ENCODE results near the gene CTR9.
"Not testable (repeated sequence)": the region's sequence is repeated elsewhere in the genome, so short reads cannot be mapped to it uniquely, and the experiment has no call there.

CTR9 gene

DNA sequence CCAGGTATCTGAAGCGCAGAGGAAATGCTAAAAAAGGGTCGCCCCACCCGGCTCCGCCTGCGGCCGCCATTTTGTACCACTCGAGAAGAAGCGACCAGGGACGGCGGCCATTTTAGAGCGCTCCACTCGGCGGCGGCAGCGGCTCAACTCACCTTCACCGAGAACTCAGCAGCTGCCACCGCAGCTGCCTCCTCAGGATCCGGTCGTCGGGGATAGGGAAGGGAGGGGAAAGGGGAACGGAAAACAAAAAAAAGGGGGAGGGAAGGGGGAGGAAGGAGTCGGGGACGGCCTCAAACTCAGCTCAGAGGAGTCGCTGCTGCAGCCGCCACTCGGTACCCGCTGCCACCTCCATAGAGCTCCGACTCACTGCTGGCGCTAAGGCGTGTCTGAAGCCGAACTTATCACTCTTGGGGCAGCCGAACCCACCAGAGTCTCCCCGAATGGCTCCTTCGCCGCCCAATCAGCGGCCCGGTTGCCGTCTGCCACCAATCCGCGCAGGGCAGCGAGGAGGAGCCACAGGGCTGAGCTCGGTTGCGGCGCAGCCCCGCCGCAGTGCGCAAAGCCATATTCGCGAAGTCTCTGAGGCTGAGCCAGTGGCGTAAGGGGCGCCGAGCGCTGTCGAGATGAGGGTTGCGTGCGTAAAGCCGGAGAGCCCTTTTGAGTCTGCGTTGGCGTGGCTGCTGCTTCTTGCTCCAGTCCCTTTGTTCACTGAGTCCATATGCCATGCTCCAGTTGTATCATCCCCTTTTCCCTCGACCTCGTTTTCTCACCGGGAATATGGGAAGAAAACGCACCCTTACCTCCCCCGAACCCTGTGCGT, 57.7 kb downstream of the CTR9 start, which contains the start of gene EIF4G2:
EIF4G2 (minus strand) TSS at position 374 of the 820 bp plus-strand sequence.
- no peaks in the 10 kb centered on the region for H3K27me3 ChIP-seq
- H3K4me1 ChIP-seq, result peaks cover 29 to 40% (median 37%) of the 10 kb centered on the region in 10 experiments
- peak within 1 kb of the TSS; percentile 96 to 100 (median 100) for H3K27ac ChIP-seq
- peaks cover 26 to 46% (median 44%) of the 10 kb centered on the region in 11 experiments; a peak in 21 of 22 replicates for H4K20me1 ChIP-seq
- peaks cover 34 to 41% (median 40%) of the 10 kb centered on the region in 11 experiments for H3K36me3 ChIP-seq
- H3K4me2 ChIP-seq, result peak within 1 kb of the TSS; percentile 89 to 97 (median 94)
- peak within 1 kb of the TSS; percentile 98 to 100 (median 100) for H3K9ac ChIP-seq
- H3K9me3 ChIP-seq (replicated peaks in 1 of 11), result no peaks in the 10 kb centered on the region
- peak within 1 kb of the TSS; percentile 86 to 100 (median 98) for H3K4me3 ChIP-seq
- no peak for TF ChIP-seq Cebpa-rat (IDR thresholded peaks at IDR 0.05)

- H4K20me1 ChIP-seq, result peaks cover 21 to 38% (median 36%) of the 10 kb centered on the region in 11 experiments; a peak in 21 of 22 replicates
- H3K4me2 ChIP-seq, result peak overlapping the region; percentile 85 to 97 (median 93)
- peak overlapping the region; percentile 85 to 100 (median 100) for H3K9ac ChIP-seq
- H3K9me3 ChIP-seq (replicated peaks in 1 of 11), result no peaks in the 10 kb centered on the region
- H3K4me1 ChIP-seq, result peaks cover 28 to 35% (median 31%) of the 10 kb centered on the region in 10 experiments
- H3K27me3 ChIP-seq, result no peaks in the 10 kb centered on the region
- peaks cover 25 to 33% (median 32%) of the 10 kb centered on the region in 11 experiments for H3K36me3 ChIP-seq
- no peak for TF ChIP-seq Cebpa-rat (IDR thresholded peaks at IDR 0.05)
- H3K4me3 ChIP-seq, result peak overlapping the region; percentile 86 to 100 (median 98)
- peak overlapping the region; percentile 78 to 100 (median 100) for H3K27ac ChIP-seq
Observed at GRCh38 chr11:10809373-10810160, 58.5 kb downstream of the CTR9 start.

DNA sequence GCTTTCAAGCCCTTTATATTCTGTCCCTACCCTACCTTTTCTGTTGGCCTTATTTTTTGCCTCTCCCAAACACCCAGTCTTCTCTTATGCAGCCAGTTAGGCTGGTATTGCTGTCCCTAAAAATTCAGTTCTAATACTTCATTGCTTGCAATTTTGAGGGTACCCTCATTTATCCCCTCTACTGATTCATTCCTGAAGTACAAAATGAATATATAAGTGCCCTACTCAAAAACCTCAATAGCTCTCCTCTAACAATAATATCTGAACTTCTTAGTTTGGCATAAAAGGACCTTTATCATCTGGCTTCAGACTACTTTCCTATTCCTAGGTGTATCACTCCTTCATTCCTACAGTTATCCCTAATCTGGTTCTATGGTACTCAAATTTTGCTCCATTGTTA, 62.9 kb downstream of the CTR9 start:
- Histone ChIP-seq H3K9me3 (replicated peaks in 1 of 11) (no peaks in the 10 kb centered on the region), H3K4me1 (peaks cover 5 to 11% (median 7%) of the 10 kb centered on the region in 10 experiments; a peak in 18 of 20 replicates), H3K36me3 (no peaks in the 10 kb centered on the region), H3K4me3 (no peak overlapping the region), H3K27ac (no peak overlapping the region), H3K9ac (no peak overlapping the region), H3K27me3 (no peaks in the 10 kb centered on the region), H4K20me1 (no peaks in the 10 kb centered on the region), H3K4me2 (no peak overlapping the region)
- TF ChIP-seq Cebpa-rat (IDR thresholded peaks at IDR 0.05), result no peak

DNA sequence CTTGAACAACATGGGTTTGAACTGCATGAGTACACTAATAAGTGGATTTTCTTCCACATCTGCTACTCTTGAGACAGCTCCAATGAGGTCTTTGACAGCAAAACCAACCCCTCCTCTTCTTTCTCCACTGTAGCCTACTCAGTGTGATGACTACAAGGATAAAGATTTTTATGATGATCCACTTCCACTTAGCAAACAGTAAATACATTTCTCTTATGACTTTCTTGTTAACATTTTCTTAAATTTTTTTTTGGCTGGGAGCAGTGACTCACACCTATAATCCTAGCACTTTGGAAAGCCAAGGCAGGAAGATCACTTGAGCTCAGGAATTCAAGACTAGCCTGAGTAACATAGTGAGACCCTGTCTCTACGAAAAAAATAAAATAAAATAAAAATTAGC, 67.5 kb downstream of the CTR9 start:
- Histone ChIP-seq H3K36me3 (peaks cover 0 to 7% (median 0%) of the 10 kb centered on the region in 11 experiments; a peak in 1 of 22 replicates), H3K9ac (no peak overlapping the region), H3K4me2 (no peak overlapping the region), H3K4me1 (no peaks in the 10 kb centered on the region), H3K9me3 (replicated peaks in 1 of 11) (no peaks in the 10 kb centered on the region), H3K27me3 (no peaks in the 10 kb centered on the region), H3K4me3 (no peak overlapping the region), H4K20me1 (no peaks in the 10 kb centered on the region), H3K27ac (no peak overlapping the region)
- TF ChIP-seq Cebpa-rat (IDR thresholded peaks at IDR 0.05), result no peak

GRCh38 chr11:10822491-10822890, 71.4 kb downstream of the CTR9 start:
- not testable (repeated sequence) for H3K27me3 ChIP-seq; H4K20me1 ChIP-seq; H3K4me3 ChIP-seq; H3K9ac ChIP-seq; H3K9me3 ChIP-seq (replicated peaks in 1 of 11); H3K4me2 ChIP-seq; H3K36me3 ChIP-seq; H3K27ac ChIP-seq
- H3K4me1 ChIP-seq, result peaks cover 7 to 12% (median 10%) of the 10 kb centered on the region in 10 experiments; a peak in 17 of 20 replicates

GRCh38 chr11:10823152-10823579, 72.1 kb downstream of the CTR9 start:
- Histone ChIP-seq H3K4me2 (no peak overlapping the region), H3K27me3 (no peaks in the 10 kb centered on the region), H3K36me3 (peaks cover 0 to 7% (median 0%) of the 10 kb centered on the region in 11 experiments; a peak in 1 of 22 replicates), H3K4me1 (peaks cover 7 to 12% (median 10%) of the 10 kb centered on the region in 10 experiments; a peak in 17 of 20 replicates), H3K9ac (no peak overlapping the region), H4K20me1 (no peaks in the 10 kb centered on the region), H3K4me3 (no peak overlapping the region), H3K9me3 (replicated peaks in 1 of 11) (no peaks in the 10 kb centered on the region), H3K27ac (no peak overlapping the region)
- TF ChIP-seq Cebpa-rat (IDR thresholded peaks at IDR 0.05), result no peak

DNA sequence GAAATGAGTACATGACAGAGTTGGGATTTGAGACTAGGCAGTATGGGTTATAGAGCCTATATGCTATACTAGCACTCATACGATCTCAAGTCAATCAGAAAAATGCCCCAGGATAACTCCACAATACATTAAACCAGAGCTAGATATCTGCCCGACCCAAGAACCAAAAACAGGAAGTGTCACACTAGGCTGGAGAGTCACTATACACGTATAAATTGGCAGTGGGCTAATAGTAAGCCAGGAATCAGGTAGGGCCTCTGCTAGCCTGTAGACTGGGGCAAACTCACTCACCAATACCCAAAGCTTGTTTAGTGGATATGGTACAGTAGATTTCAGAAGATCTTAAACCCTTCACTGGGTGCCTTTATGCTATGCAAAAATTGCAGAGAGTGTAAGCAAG, 73.8 kb downstream of the CTR9 start:
- H3K4me3 ChIP-seq, result no peak overlapping the region
- H3K4me1 ChIP-seq, result peaks cover 7 to 12% (median 10%) of the 10 kb centered on the region in 10 experiments; a peak in 17 of 20 replicates
- peaks cover 0 to 14% (median 7%) of the 10 kb centered on the region in 11 experiments; a peak in 7 of 22 replicates for H3K9me3 ChIP-seq (replicated peaks in 1 of 11)
- no peaks in the 10 kb centered on the region for H4K20me1 ChIP-seq
- H3K27ac ChIP-seq, result no peak overlapping the region
- H3K9ac ChIP-seq, result no peak overlapping the region
- H3K4me2 ChIP-seq, result peak overlapping the region; percentile 5 to 52 (median 39); a peak in 20 of 22 replicates
- H3K36me3 ChIP-seq, result peaks cover 0 to 8% (median 0%) of the 10 kb centered on the region in 11 experiments; a peak in 2 of 22 replicates
- TF ChIP-seq Cebpa-rat (IDR thresholded peaks at IDR 0.05), result no peak
- no peaks in the 10 kb centered on the region for H3K27me3 ChIP-seq

GRCh38 chr11:10828402-10828801, 77.4 kb downstream of the CTR9 start:
- Histone ChIP-seq H3K4me3 (no peak overlapping the region), H3K36me3 (peaks cover 0 to 3% (median 0%) of the 10 kb centered on the region in 11 experiments; a peak in 1 of 22 replicates), H3K27me3 (no peaks in the 10 kb centered on the region), H3K27ac (no peak overlapping the region), H4K20me1 (no peaks in the 10 kb centered on the region), H3K9ac (no peak overlapping the region), H3K9me3 (replicated peaks in 1 of 11) (peaks cover 0 to 14% (median 7%) of the 10 kb centered on the region in 11 experiments; a peak in 7 of 22 replicates), H3K4me1 (peaks cover 7 to 12% (median 10%) of the 10 kb centered on the region in 10 experiments; a peak in 17 of 20 replicates), H3K4me2 (no peak overlapping the region)
- no peak for TF ChIP-seq Cebpa-rat (IDR thresholded peaks at IDR 0.05)

GRCh38 chr11:10829139-10829538, 78.1 kb downstream of the CTR9 start:
- Histone ChIP-seq H3K9me3 (replicated peaks in 1 of 11) (peaks cover 0 to 14% (median 7%) of the 10 kb centered on the region in 11 experiments; a peak in 7 of 22 replicates), H3K9ac (no peak overlapping the region), H3K4me2 (no peak overlapping the region), H3K4me1 (peaks cover 7 to 12% (median 10%) of the 10 kb centered on the region in 10 experiments; a peak in 17 of 20 replicates), H3K27me3 (no peaks in the 10 kb centered on the region), H3K36me3 (peaks cover 0 to 3% (median 0%) of the 10 kb centered on the region in 11 experiments; a peak in 1 of 22 replicates), H4K20me1 (no peaks in the 10 kb centered on the region), H3K27ac (no peak overlapping the region), H3K4me3 (no peak overlapping the region)
- no peak for TF ChIP-seq Cebpa-rat (IDR thresholded peaks at IDR 0.05)
